Heart left ventricle (tissue), 16 donors: ENCODE measurements around the gene CPNE2. TPM values are rescaled to one million over a fixed set of nuclear protein-coding genes. Genes with fewer than 3 reads are reported as not detected.

Source experiments
- ATAC-seq, 4 donors: fragments of 200-7000 bp; cut with Tn5 transposase; one replicate each; pipeline ENCODE4 v1.9.1; 2020 to 2022; ENCODE audit warnings: moderate library complexity in 4 of 4, mild to moderate bottlenecking in 3 of 4, moderate number of reproducible peaks in 1 of 4
- DNase-seq, 5 donors: peaks; one replicate each; pipeline ENCODE4 v3.0.0-alpha.2; 2020
- H3K27ac ChIP-seq, 12 donors: fragments of 200-600 bp; sonication (generic) in 4 of 12; one replicate each; pipeline versions ENCODE4 v1.5.0 to v1.8.0; 2016 to 2022; ENCODE audit warnings: mild to moderate bottlenecking in 2 of 12
- H3K27me3 ChIP-seq, 9 donors: fragments of 200-600 bp; sonication (generic) in 2 of 9; one replicate each; pipeline versions ENCODE4 v1.5.1 to v1.8.0; 2016 to 2022; ENCODE audit warnings: mild to moderate bottlenecking in 3 of 9
- H3K36me3 ChIP-seq, 9 donors: fragments of 200-600 bp; sonication (generic) in 2 of 9; one replicate each; pipeline versions ENCODE4 v1.5.0 to v1.8.0; 2018 to 2022; ENCODE audit warnings: mild to moderate bottlenecking in 2 of 9
- H3K4me1 ChIP-seq, 12 donors: fragments of 200-600 bp; sonication (generic) in 4 of 12; one replicate each; pipeline versions ENCODE4 v1.5.0 to v1.8.0; 2016 to 2022; ENCODE audit warnings: mild to moderate bottlenecking in 3 of 12
- H3K4me3 ChIP-seq, 12 donors: fragments of 200-600 bp; sonication (generic) in 4 of 12; one replicate each; pipeline versions ENCODE4 v1.5.0 to v1.8.0; 2017 to 2022; ENCODE audit warnings: mild to moderate bottlenecking in 9 of 12, moderate library complexity in 4 of 12
- H3K9me3 ChIP-seq, 12 donors: fragments of 200-600 bp; sonication (generic) in 4 of 12; one replicate each; pipeline versions ENCODE4 v1.5.0 to v1.8.0; 2016 to 2022; ENCODE audit warnings: mild to moderate bottlenecking in 1 of 12
- POLR2A ChIP-seq, 2 donors: fragments of 450-650 bp; IDR thresholded peaks; one replicate each; pipeline ENCODE4 v1.6.1; 2017; ENCODE audit warnings: antibody characterized with exemption in 2 of 2, mild to moderate bottlenecking in 2 of 2, moderate library complexity in 2 of 2
- WGBS, 4 donors: extraction: QIAGEN DNeasy Blood & Tissue Kit in 2 of 4; methylation state at CpG; one replicate each; pipeline versions ENCODE4 v1.1.5 to v1.1.7; 2013 to 2018; 5-methylcytosine and 5-hydroxymethylcytosine counted together
- intact Hi-C, 10 donors: fragments of 100-400 bp; cut with DNase I; formaldehyde crosslinking; loops; one replicate each; pipeline versions ENCODE4 v1.11.1 to v1.14.2; 2022
- long read RNA-seq, 3 donors: library from polyadenylated mRNA; unstranded; transcript quantifications; one replicate each; pipeline ENCODE4 v2.0.0, GENCODE V29; 2020 to 2021
- polyA plus RNA-seq, 2 donors: library from polyadenylated mRNA; stranded (reverse); fragments of 200-250 nt; gene quantifications; one replicate each; pipeline ENCODE4 v1.2.3, GENCODE V29; 2013
- total RNA-seq, 9 donors: library from RNA; depleted of rRNA in 2 of 9; stranded (reverse); fragments of >200 nt in 2 of 9; fragmentation: NEBNext Ultra II Directional in 3 of 9; extraction: Animal tissue kit (Norgen Biotek cat#: 25700) in 3 of 9; gene quantifications; one replicate each; pipeline versions ENCODE4 v1.1.0 to v1.2.4, GENCODE V29; 2016 to 2023
- TF ChIP-seq, protein P1 (sequence below), 12 donors: fragments of 200-600 bp; sonication (generic) in 4 of 12; IDR thresholded peaks; one replicate each; pipeline versions ENCODE4 v1.5.0 to v1.8.0; 2018 to 2022; ENCODE audit warnings: antibody characterized with exemption in 12 of 12, mild to moderate bottlenecking in 5 of 12
- donor health status: ischemic (EF 13 %, LVEDD 7.1; RV severe dilation, severe dysfunction).
- donor health status: healthy with polysubstance abuse.
- donor health status: DM: no; HTN: yes; CAD: no.
- donor health status: DM: no; HTN: no; CAD: no.
- donor health status: ischemic (EF 25% LVEDD 6.9; RV normal size, moderate dysfunction).
- donor health status: ischemic (EF 25% LVEDD 5.7; RV mildly dilated, moderate dysfunction).
- donor health status: healthy.
- donor health status: DM: yes; HTN: yes; CAD: no.
- donor health status: ischemic (EF 35%, LVEDD 5.7; RV mildly dilated, moderate dysfunction).
- donor health status: nonischemic (EF 11% LVEDD 7.7; RV severe dilation, severe dysfunction).
- donor health status: DM: yes; HTN: yes; CAD: no.
- donor health status: PGD.
- donor health status: ischemic (EF 29% LVEDD 5.4; RV normal size, mild dysfunction).
- donor health status: nonischemic (EF 23%, LVEDD 6.1; RV moderate dilation, normal function).

CPNE2 gene
- 10 to 100 TPM in 6 of 9 donors, 1 to 10 TPM in 3; 7.2 to 23.6 (median 11.9) TPM for total RNA-seq
- polyA plus RNA-seq, result 10 to 100 TPM; 18.8 to 20.4 TPM
- long read RNA-seq, donor 1, transcript CPNE2-201 (16 exons, 2,645 nt), result major isoform, 11 of 18 reads
- long read RNA-seq, donor 1, partial matches to known transcripts, result 3 of 18 reads
- long read RNA-seq, donor 1, other reads (novel, unspliced or antisense), result 3 of 18 reads
- long read RNA-seq, donor 2, partial matches to known transcripts, result 0 of 1 reads
- long read RNA-seq, donor 2, other reads (novel, unspliced or antisense), result 1 of 1 reads
- long read RNA-seq, donor 3, transcript CPNE2-201 (16 exons, 2,645 nt), result major isoform, 7 of 11 reads
- long read RNA-seq, donor 3, partial matches to known transcripts, result 1 of 11 reads
- long read RNA-seq, donor 3, other reads (novel, unspliced or antisense), result 2 of 11 reads

DNA sequence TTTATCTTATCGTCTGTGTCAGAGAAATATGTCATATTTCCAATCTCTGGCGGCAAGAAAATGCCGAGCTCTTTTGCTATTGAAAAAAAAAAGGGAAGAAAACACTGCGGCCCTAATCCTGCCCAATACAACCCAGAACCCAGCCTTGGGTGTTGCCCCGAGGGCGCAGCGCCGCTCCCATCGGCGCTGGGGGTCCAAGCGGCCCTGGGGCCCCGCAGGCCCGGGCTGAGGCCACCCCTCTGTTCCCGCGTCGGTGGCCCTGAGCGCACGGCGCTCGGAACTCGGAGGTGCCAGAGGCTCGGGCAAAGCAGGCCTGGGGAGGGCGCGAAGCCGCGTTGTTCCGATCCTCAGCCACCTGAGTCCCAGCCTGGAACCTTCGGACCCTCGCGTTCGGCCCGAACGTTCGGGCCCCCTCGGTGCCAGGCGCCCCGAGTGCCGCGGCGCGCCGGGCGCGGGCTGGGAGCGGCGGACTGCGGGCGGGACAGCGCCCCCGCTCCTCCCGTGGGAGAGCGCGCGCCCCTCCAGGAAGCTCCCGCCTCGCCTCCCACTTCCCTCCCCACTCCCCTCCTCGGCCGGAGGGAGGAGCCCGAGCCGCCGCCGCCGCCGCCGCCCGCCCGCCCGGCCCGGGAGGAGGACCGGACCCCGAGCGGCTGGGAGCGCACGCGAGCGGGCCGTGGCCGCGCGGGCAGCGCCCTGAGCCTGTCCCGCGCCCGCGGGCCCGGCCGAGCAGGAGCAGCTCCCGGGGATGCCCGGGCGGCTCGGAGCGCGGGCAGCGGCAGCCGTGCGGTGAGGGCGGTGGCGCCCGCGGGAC, at the start of gene CPNE2:
TSS of gene CPNE2 (plus strand) at position 609 of the 811 bp plus-strand sequence. CDS start 18,160 bp downstream, outside the sequence.
- H3K4me3 ChIP-seq, result peak within 1 kb of the TSS; percentile 66 to 98 (median 88)
- no peaks in the 10 kb centered on the region for H3K27me3 ChIP-seq
- ATAC-seq (peak; percentile 70 to 91 (median 84)), DNase-seq (peak; percentile 74 to 84 (median 83))
- H3K27ac ChIP-seq, result peak within 1 kb of the TSS; percentile 82 to 94 (median 84)
- intact Hi-C loops, result loop anchor here in 4 of 10 donors (5.0 to 10.0 kb wide), 3 partner anchors 53 to 153 kb away; partner anchors contain the start of gene ARL2BP (in 1 of the 4)
- TF ChIP-seq, protein P1, sequence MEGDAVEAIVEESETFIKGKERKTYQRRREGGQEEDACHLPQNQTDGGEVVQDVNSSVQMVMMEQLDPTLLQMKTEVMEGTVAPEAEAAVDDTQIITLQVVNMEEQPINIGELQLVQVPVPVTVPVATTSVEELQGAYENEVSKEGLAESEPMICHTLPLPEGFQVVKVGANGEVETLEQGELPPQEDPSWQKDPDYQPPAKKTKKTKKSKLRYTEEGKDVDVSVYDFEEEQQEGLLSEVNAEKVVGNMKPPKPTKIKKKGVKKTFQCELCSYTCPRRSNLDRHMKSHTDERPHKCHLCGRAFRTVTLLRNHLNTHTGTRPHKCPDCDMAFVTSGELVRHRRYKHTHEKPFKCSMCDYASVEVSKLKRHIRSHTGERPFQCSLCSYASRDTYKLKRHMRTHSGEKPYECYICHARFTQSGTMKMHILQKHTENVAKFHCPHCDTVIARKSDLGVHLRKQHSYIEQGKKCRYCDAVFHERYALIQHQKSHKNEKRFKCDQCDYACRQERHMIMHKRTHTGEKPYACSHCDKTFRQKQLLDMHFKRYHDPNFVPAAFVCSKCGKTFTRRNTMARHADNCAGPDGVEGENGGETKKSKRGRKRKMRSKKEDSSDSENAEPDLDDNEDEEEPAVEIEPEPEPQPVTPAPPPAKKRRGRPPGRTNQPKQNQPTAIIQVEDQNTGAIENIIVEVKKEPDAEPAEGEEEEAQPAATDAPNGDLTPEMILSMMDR (IDR thresholded peaks at IDR 0.05), result peak in 3 of 12 donors; percentile 11 to 36 (median 20)
- TF ChIP-seq POLR2A (IDR thresholded peaks at IDR 0.05), result peak in 1 of 2 donors; percentile 65
- peaks cover 0 to 6% (median 0%) of the 10 kb centered on the region in 12 donors for H3K9me3 ChIP-seq
- WGBS, 4 donors, result 0 to 7% (median 2%) methylated on average over 4 to 100 of the region's 100 CpGs
- H3K4me1 ChIP-seq, result peaks cover 2 to 40% (median 15%) of the 10 kb centered on the region in 12 donors
- no peaks in the 10 kb centered on the region for H3K36me3 ChIP-seq

DNA sequence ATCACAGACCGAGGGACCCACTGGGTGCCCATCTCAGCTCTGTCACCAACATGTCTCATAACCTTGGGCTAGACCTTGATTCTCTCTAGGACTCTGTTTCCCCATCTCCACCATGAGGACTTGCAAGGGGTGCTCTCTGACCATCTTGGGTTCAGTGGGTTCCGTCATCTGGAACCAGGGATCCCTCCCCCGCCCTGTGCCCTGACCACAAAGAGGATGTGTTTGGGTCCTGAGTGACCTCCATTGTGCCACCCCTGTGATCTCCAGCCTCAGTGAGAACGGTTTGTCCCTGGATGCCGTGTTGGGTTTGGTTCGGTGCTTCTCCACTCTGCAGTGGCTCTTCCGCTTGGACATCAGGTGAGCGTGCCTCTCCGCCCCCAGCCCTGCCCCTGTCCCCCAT, 49.1 kb upstream of the CPNE2 start:
- ATAC-seq (no peak), DNase-seq (no peak)
- Histone ChIP-seq H3K36me3 (peaks cover 0 to 97% (median 17%) of the 10 kb centered on the region in 9 donors), H3K27me3 (no peaks in the 10 kb centered on the region), H3K9me3 (no peaks in the 10 kb centered on the region), H3K4me1 (peaks cover 0 to 49% (median 6%) of the 10 kb centered on the region in 12 donors), H3K27ac (peak overlapping the region in 1 of 12 donors; percentile 88), H3K4me3 (no peak overlapping the region)
- intact Hi-C loops, result loop anchor here in 5 of 10 donors (5.0 to 10.0 kb wide), 5 partner anchors 61 to 178 kb away; partner anchors contain the start of genes CETP (in 2 of the 5) and SLC12A3 (in 2 of the 5)
- TF ChIP-seq POLR2A (IDR thresholded peaks at IDR 0.05), result no peak
- TF ChIP-seq, protein P1 (IDR thresholded peaks at IDR 0.05), result no peak
- WGBS, 4 donors, result 93 to 97% (median 94%) methylated on average over 9 of the region's 9 CpGs

DNA sequence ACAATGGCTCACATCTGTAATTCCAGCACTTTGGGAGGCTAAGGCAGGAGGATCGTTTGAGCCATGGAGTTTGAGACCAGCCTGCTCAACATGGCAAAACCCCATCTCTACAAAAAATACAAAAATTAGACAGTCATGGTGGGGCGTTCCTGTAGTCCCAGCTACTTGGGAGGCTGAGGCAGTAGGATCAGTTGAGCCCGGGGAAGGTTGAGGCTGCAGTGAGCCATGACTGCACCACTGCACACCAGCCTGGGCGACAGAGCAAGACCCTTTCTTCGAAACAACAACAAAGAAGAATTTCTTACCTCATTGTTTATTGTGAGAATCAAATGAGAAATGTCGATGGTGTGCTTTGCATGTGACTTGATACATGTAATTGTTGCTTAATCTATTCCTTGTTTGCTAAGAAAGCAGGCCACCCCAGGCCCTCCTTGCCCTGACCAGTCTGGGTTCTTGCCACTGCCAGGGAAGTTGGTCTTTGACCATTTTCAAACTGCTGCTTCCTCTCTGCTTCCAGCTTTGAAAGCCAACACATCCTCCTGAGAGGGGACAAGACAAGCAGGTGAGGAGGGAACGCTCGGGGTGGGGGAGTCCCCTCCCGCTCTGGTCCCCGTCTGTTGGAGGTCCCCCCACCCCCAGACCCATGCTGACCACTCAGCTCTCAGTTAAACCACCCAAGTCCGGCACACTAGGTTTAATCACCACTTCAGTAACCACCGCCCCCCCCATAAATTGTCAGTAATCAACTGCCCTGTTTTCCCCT, 47.3 kb upstream of the CPNE2 start:
- Histone ChIP-seq H3K4me1 (peaks cover 0 to 30% (median 6%) of the 10 kb centered on the region in 12 donors), H3K4me3 (peak overlapping the region in 4 of 12 donors; percentile 9 to 29 (median 24)), H3K27ac (no peak overlapping the region), H3K27me3 (no peaks in the 10 kb centered on the region), H3K9me3 (no peaks in the 10 kb centered on the region), H3K36me3 (peaks cover 0 to 100% (median 19%) of the 10 kb centered on the region in 9 donors)
- intact Hi-C loops, result loop anchor here (1.0 to 10.0 kb wide), 10 partner anchors 63 to 180 kb away; partner anchors contain the start of genes CETP (in 6 of the 10) and SLC12A3 (in 4 of the 10)
- no peak for DNase-seq
- TF ChIP-seq, protein P1 (IDR thresholded peaks at IDR 0.05), result no peak
- no peak for TF ChIP-seq POLR2A (IDR thresholded peaks at IDR 0.05)
- 78 to 88% (median 82%) methylated on average over 12 of the region's 12 CpGs for WGBS, 4 donors
- ATAC-seq, result peak in 1 of 4 donors; percentile 16
